HL-60 (cell line): ENCODE measurements around the gene CCM2L.

Source experiments
- DNase-seq, 2 experiments: peaks; one replicate each; pipeline ENCODE4 v3.0.0-alpha.2; 2010 to 2020; ENCODE audit warnings: low read depth in 1 of 2, low spot score in 1 of 2
- H3K27ac ChIP-seq: fragments of 250-450 bp; sonication (Bioruptor Pico); replicated peaks from 2 replicates; pipeline ENCODE4 v1.5.1; 2020; ENCODE audit warnings: mild to moderate bottlenecking, moderate library complexity
- H3K27me3 ChIP-seq: fragments of 250-450 bp; sonication (Bioruptor Pico); 2 replicates; pipeline ENCODE4 v1.5.1; 2021; ENCODE audit warnings: mild to moderate bottlenecking, moderate library complexity; ENCODE audit not compliant: insufficient read depth, poor library complexity, severe bottlenecking
- H3K4me3 ChIP-seq: replicated peaks from 2 replicates; pipeline ENCODE4 v1.5.1; 2011; ENCODE audit warnings: mild to moderate bottlenecking, control low read depth, low read length; ENCODE audit not compliant: insufficient read depth
- CTCF ChIP-seq: IDR thresholded peaks from one replicate; pipeline ENCODE4 v1.5.1; 2011; ENCODE audit warnings: low read length, control low read depth, inconsistent platforms; ENCODE audit not compliant: insufficient read depth
- GABPA ChIP-seq: IDR thresholded peaks from 2 replicates; pipeline ENCODE4 v1.6.1; 2012; ENCODE audit warnings: low read depth
- POLR2AphosphoS5 ChIP-seq: IDR thresholded peaks from 2 replicates; pipeline ENCODE4 v1.6.1; 2012; ENCODE audit warnings: low read depth
- REST ChIP-seq: IDR thresholded peaks from 2 replicates; pipeline ENCODE4 v1.6.1; 2012; ENCODE audit warnings: low read depth; ENCODE audit not compliant: insufficient replicate concordance
- SPI1 ChIP-seq: IDR thresholded peaks from 2 replicates; pipeline ENCODE4 v1.6.1; 2012; ENCODE audit warnings: low read depth, mild to moderate bottlenecking, borderline replicate concordance

Gene CCM2L

GRCh38 chr20:31987744-31988143, 22.5 kb upstream of the CCM2L start:
- TF ChIP-seq POLR2AphosphoS5 = no peak
- no peak for TF ChIP-seq GABPA
- no peak for TF ChIP-seq CTCF
- no peak for TF ChIP-seq SPI1
- no peak for TF ChIP-seq REST
- no peak overlapping the region for H3K4me3 ChIP-seq
- H3K27ac ChIP-seq = no peak overlapping the region
- no peak for DNase-seq
- peaks cover 6% of the 10 kb centered on the region for H3K27me3 ChIP-seq

GRCh38 chr20:31988430-31989015, 21.7 kb upstream of the CCM2L start:
- Histone ChIP-seq H3K27ac (no peak overlapping the region), H3K27me3 (peaks cover 9% of the 10 kb centered on the region), H3K4me3 (no peak overlapping the region)
- TF ChIP-seq POLR2AphosphoS5 (no peak), SPI1 (no peak), CTCF (no peak), REST (no peak), GABPA (no peak)
- no peak for DNase-seq

- DNase-seq = no peak
- Histone ChIP-seq H3K27me3 (peaks cover 15% of the 10 kb centered on the region), H3K27ac (no peak overlapping the region), H3K4me3 (no peak overlapping the region)
- TF ChIP-seq CTCF (no peak), REST (no peak), GABPA (no peak), POLR2AphosphoS5 (no peak), SPI1 (no peak)
Observed at GRCh38 chr20:31989030-31989645, 21.1 kb upstream of the CCM2L start.
